NB4 (cell line): ENCODE results near the gene FUNDC2.
A peak's percentile ranks its signal among the peaks of the same experiment; 100 is the strongest.

ENCODE experiments used
- DNase-seq: peaks from one replicate; pipeline ENCODE4 v3.0.0; 2010; ENCODE audit warnings: low read depth
- H3K4me3 ChIP-seq: one replicate; pipeline ENCODE4 v1.5.1; 2011; ENCODE audit warnings: mild to moderate bottlenecking, low read depth, low read length, moderate library complexity
- MYC ChIP-seq: IDR thresholded peaks from 2 replicates; pipeline ENCODE4 v1.6.1; 2011; ENCODE audit warnings: low read depth, low read length
- POLR2A ChIP-seq: IDR thresholded peaks from 2 replicates; pipeline ENCODE4 v1.6.1; 2011; ENCODE audit warnings: mild to moderate bottlenecking; ENCODE audit not compliant: insufficient read length; ENCODE audit errors: extremely low read depth
- TF ChIP-seq, protein P1 (sequence below): IDR thresholded peaks from one replicate; pipeline ENCODE4 v1.5.1; 2012; ENCODE audit warnings: low read depth, low read length
- TF ChIP-seq, protein P2 (sequence below): IDR thresholded peaks from 2 replicates; pipeline ENCODE4 v1.6.1; 2011; ENCODE audit warnings: low read depth, low read length

The FUNDC2 gene

DNA sequence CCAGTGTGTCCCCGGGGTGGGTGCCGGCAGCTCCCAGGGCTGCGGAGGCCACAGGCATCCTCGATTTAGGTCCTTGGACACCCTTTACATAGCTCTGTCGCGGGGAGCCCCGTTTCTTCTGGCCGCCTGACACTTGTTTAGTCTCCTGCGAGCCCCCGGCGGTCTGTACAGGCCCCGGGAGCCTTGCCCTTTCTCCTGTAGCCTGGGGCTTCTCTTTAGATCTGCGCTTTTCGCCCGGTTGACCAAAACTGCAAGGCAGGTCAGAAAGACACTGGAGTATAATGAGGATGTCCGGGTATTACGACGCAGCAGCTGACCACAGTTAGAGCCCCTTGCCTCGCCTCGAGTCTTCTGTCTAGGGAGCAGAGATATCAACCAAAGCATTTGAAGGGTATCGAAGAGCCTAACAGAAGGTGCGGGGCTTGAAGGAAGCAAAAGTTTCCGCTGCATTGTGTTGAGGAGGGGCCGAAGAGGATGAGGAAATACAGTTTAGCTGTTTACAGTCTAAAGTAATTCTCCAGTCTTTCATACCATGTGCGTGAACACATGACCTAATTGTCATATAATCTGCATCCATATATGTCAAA, 45.1 kb downstream of the FUNDC2 start:
- peak overlapping the region; percentile 77 for H3K4me3 ChIP-seq
- DNase-seq = peak; percentile 57
- TF ChIP-seq MYC = 0 out of 2 replicates have a peak, but pooled peaks have one; percentile 20
- TF ChIP-seq, protein P1, sequence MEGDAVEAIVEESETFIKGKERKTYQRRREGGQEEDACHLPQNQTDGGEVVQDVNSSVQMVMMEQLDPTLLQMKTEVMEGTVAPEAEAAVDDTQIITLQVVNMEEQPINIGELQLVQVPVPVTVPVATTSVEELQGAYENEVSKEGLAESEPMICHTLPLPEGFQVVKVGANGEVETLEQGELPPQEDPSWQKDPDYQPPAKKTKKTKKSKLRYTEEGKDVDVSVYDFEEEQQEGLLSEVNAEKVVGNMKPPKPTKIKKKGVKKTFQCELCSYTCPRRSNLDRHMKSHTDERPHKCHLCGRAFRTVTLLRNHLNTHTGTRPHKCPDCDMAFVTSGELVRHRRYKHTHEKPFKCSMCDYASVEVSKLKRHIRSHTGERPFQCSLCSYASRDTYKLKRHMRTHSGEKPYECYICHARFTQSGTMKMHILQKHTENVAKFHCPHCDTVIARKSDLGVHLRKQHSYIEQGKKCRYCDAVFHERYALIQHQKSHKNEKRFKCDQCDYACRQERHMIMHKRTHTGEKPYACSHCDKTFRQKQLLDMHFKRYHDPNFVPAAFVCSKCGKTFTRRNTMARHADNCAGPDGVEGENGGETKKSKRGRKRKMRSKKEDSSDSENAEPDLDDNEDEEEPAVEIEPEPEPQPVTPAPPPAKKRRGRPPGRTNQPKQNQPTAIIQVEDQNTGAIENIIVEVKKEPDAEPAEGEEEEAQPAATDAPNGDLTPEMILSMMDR = no peak
- TF ChIP-seq, protein P2, sequence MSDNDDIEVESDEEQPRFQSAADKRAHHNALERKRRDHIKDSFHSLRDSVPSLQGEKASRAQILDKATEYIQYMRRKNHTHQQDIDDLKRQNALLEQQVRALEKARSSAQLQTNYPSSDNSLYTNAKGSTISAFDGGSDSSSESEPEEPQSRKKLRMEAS = peak; percentile 82
- no peak for TF ChIP-seq POLR2A

DNA sequence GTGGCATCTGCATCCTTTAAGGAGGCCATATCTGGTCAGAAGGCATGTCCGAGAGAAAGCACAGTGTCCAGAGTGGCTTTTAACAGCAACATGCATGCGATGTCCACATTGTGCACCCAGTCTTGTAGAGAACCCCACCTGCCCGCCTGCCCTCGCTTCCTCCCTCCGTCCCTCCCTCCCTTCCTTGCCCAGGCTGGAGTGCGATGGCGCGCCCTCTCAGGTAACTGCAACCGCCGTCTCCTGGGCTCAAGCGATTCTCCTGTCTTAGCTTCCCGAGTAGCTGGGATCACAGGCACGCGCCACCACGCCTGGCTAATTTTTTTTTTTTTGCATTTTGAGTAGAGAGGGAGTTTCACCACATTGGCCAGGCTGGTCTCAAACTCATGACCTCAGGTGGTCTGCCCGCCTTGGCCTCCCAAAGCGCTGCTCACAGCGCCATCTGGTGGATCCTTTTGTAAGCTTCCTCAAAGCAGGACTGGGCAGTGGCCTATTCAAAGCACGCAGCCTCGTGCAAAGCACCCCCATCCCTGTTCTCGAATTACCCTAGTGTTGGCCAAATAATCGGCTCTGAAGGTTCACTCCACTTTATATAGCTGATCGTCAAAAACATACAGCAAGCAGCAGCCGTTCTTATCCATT, 59.7 kb downstream of the FUNDC2 start:
- TF ChIP-seq POLR2A = no peak
- TF ChIP-seq, protein P1 = peak; percentile 30
- DNase-seq = peak; percentile 54
- H3K4me3 ChIP-seq = no peak overlapping the region

DNA sequence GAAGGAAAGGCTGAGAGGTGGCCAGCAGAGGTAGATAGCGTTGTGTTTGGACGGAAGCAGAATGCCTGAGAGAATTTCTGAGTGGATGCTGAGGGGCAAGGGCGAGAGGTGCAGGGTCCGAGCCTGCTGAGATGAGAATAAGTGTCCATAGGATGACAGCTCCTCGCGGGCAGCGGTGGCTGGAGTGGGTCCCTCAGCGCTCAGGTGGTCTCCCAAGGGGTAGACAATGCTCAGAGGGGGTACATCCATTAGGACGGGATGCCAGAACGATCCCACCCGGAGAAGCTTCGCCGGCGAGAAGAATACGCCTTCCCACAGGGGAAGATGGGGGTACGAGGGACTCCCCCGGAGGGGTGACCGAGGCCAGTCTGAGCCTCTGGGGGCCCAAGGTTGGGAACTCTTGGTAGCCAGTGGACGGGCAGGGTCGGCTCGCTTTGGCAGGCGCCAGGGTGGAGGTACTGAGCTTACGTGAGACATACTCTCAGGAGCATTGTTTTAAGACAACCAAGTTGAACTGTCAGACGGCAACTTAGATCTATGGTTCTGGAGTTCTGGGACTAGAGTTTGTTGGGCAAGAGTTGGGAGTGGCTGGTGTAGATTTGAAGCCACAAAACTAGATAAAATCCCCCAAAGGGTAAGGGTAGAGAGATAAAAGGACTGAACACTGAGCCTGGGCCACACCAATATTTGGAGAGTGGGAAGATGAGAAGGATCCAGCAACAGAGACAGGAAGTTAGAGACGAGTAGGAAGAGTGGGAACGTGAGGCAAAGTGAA, 60.5 kb downstream of the FUNDC2 start:
- TF ChIP-seq, protein P1 = no peak
- TF ChIP-seq, protein P2 = no peak
- TF ChIP-seq MYC (no peak), POLR2A (no peak)
- DNase-seq = no peak
- no peak overlapping the region for H3K4me3 ChIP-seq

DNA sequence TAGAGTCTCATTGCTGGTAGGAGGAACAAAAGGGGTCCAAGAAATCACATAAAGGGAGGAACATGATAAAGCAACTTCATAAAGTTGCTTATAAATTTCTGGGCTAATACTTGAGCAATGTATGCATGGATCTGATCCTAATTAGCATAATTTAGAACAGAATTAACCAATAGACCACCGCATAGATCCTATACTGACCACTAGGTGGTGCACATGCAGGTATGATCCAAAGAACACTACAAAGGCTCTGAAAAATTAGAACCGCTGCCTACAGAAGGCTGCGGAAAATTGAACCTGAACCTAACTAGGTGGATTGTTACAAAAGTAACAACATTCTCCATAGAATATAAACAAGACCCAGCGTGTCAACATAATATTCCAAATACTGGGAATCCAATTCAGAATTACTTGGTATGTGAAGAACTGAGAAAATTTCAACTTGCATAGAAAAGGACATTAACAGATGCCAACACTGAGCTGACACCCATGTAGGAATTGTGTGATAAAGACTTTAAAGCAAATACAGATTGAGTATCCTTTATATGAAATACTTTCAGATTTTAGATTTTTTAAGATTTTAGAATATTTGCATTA, 67.9 kb downstream of the FUNDC2 start:
- DNase-seq = peak; percentile 48
- TF ChIP-seq, protein P1 = peak; percentile 57
- TF ChIP-seq, protein P2 = no peak
- no peak overlapping the region for H3K4me3 ChIP-seq

DNA sequence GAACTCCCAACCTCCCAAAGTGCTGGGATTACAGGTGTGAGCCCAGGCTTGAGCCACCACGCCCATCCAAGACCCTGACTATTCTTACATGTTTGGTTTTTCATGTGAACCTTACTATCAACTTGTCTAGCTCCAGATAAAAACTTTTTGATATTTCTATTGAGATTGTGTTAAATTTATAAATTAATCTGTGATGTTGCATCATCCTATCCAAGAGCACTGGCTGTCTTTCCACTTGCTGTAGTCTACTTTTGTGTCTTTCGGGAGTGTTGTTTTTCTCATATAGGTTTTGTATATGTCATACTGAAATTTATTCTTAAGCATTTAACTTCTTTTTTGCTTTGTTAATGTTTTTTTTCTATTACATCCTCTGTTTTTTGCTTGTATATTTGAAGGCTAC, 79.3 kb downstream of the FUNDC2 start:
- TF ChIP-seq MYC (no peak), POLR2A (no peak)
- TF ChIP-seq, protein P2 = no peak
- TF ChIP-seq, protein P1 = no peak
- no peak for DNase-seq

More for the DNA sequence above, 79.3 kb downstream of the FUNDC2 start:
- no peak overlapping the region for H3K4me3 ChIP-seq
